PC-3 (cell line): Measurements from ENCODE around the gene SRPX.

ENCODE experiments used
- EZH2 ChIP-seq: fragments of 300-600 bp; sonication (generic); IDR thresholded peaks from one replicate; pipeline ENCODE4 v1.6.1; 2017; ENCODE audit warnings: antibody characterized with exemption, mild to moderate bottlenecking, low read length; ENCODE audit not compliant: unreplicated experiment
- EZH2phosphoT487 ChIP-seq: fragments of 300-600 bp; sonication (generic); IDR thresholded peaks from 2 replicates; pipeline ENCODE4 v1.6.1; 2018; ENCODE audit warnings: mild to moderate bottlenecking, antibody characterized with exemption, low read length, borderline replicate concordance
- TF ChIP-seq, protein P1 (sequence below): fragments of 300-600 bp; sonication (generic); conservative IDR thresholded peaks from 2 replicates; pipeline ENCODE4 v1.5.1; 2017; ENCODE audit warnings: antibody characterized with exemption, low read depth, mild to moderate bottlenecking, low read length

DNA sequence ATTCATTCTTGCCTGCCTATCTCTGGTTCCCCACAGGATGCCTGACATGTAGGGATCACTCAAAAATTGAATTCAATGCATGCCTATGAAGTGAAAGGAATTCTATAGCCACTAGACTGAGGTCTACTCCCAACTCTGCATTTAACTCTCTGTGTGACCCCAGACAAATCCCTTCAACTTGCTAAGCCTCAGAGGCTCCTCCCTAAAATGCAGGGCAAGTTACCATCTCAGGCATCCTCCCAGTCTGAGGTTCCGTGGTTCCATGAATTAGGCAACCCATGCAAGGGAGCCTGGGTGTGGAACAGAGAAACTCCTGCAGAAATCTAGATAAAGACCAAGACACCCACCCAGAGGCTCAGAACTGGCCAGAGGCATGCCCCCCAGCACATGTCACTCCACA, 6.6 kb downstream of the SRPX start:
- TF ChIP-seq, protein P1, sequence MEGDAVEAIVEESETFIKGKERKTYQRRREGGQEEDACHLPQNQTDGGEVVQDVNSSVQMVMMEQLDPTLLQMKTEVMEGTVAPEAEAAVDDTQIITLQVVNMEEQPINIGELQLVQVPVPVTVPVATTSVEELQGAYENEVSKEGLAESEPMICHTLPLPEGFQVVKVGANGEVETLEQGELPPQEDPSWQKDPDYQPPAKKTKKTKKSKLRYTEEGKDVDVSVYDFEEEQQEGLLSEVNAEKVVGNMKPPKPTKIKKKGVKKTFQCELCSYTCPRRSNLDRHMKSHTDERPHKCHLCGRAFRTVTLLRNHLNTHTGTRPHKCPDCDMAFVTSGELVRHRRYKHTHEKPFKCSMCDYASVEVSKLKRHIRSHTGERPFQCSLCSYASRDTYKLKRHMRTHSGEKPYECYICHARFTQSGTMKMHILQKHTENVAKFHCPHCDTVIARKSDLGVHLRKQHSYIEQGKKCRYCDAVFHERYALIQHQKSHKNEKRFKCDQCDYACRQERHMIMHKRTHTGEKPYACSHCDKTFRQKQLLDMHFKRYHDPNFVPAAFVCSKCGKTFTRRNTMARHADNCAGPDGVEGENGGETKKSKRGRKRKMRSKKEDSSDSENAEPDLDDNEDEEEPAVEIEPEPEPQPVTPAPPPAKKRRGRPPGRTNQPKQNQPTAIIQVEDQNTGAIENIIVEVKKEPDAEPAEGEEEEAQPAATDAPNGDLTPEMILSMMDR = no peak
- TF ChIP-seq EZH2 = no peak
- TF ChIP-seq EZH2phosphoT487 = no peak
